ENCODE data around the gene VPS36.

GRCh38 chr13:52459668-52460067 lies 9.2 kb upstream of the VPS36 start:
- TF ChIP-seq CTCF (optimal IDR thresholded peaks at IDR 0.05 in 1 of 3, IDR thresholded peaks at IDR 0.05 in 1 of 3, conservative IDR thresholded peaks at IDR 0.05 in 1 of 3; ENCODE audit: extremely low read depth in 1 of 3, insufficient read depth in 2 of 3, low read length in 3 of 3) (no peak), EZH2 (IDR thresholded peaks at IDR 0.05; ENCODE audit: low read length) (no peak)
